ENCODE results near the gene NUBP2. TPM values are rescaled to one million over a fixed set of nuclear protein-coding genes. Genes with fewer than 3 reads are reported as not detected.

NUBP2 gene
- total RNA-seq, 1 experiment from 2014 or later = 76.6 TPM

DNA sequence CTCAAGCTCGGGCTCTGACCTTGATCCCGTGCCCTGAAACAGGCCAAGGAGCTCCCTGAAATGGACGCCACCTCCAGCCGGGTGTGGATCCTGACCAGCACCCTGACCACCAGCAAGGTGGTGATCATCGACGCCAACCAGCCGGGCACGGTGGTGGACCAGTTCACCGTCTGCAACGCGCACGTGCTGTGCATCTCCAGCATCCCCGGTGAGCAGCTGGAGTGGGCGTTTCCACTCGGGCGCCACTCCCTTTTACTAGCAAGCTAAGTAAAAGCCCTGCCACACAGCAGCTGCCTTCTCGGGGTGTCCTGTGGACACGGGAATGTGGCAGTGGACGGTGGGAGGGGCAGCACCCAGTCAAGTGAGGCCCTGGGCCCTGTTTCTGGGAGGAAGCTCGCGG, 17.8 kb upstream of the NUBP2 start:
- no peaks in the 10 kb centered on the region for H3K9me3 ChIP-seq (ENCODE audit: low read depth, low read length, poor library complexity, severe bottlenecking)
- no TSS peak for BruUV-seq (replicated peaks)
- no peaks in the 10 kb centered on the region for H3K27me3 ChIP-seq (replicated peaks; ENCODE audit: insufficient read depth, low read depth, low read length, poor library complexity)
- no peak overlapping the region for H3K4me3 ChIP-seq (ENCODE audit: low read depth, low read length, poor library complexity, severe bottlenecking)
- H3K4me1 ChIP-seq (ENCODE audit: insufficient read depth, low read length, poor library complexity, severe bottlenecking) = peaks cover under 1% of the 10 kb centered on the region
- no peak overlapping the region for H3K27ac ChIP-seq (ENCODE audit: low read depth, low read length, poor library complexity, severe bottlenecking)
- DNase-seq (ENCODE audit: low spot score) = no peak
- ChIA-PET CTCF (no interaction called here), POLR2A (ENCODE audit: low non-redundant PET) (no interaction called here)
- TF ChIP-seq, protein P1, sequence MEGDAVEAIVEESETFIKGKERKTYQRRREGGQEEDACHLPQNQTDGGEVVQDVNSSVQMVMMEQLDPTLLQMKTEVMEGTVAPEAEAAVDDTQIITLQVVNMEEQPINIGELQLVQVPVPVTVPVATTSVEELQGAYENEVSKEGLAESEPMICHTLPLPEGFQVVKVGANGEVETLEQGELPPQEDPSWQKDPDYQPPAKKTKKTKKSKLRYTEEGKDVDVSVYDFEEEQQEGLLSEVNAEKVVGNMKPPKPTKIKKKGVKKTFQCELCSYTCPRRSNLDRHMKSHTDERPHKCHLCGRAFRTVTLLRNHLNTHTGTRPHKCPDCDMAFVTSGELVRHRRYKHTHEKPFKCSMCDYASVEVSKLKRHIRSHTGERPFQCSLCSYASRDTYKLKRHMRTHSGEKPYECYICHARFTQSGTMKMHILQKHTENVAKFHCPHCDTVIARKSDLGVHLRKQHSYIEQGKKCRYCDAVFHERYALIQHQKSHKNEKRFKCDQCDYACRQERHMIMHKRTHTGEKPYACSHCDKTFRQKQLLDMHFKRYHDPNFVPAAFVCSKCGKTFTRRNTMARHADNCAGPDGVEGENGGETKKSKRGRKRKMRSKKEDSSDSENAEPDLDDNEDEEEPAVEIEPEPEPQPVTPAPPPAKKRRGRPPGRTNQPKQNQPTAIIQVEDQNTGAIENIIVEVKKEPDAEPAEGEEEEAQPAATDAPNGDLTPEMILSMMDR (conservative IDR thresholded peaks at IDR 0.05; ENCODE audit: low read depth, low read length) = no peak
- TF ChIP-seq EZH2 (IDR thresholded peaks at IDR 0.05; ENCODE audit: borderline replicate concordance, low read depth, low read length, poor library complexity, severe bottlenecking) = no peak
- intact Hi-C loops (cut with micrococcal nuclease; ENCODE audit: unreplicated experiment) = no loop called here
- peaks cover 24% of the 10 kb centered on the region for H3K36me3 ChIP-seq (ENCODE audit: insufficient read depth, low read length, poor library complexity, severe bottlenecking)

- ChIA-PET CTCF (no interaction called here), POLR2A (ENCODE audit: low non-redundant PET) (no interaction called here)
- H3K4me1 ChIP-seq (ENCODE audit: insufficient read depth, low read length, poor library complexity, severe bottlenecking) = peaks cover 4% of the 10 kb centered on the region
- BruUV-seq (replicated peaks) = no TSS peak
- no peak overlapping the region for H3K4me3 ChIP-seq (ENCODE audit: low read depth, low read length, poor library complexity, severe bottlenecking)
- DNase-seq (ENCODE audit: low spot score) = no peak
- no peak overlapping the region for H3K27ac ChIP-seq (ENCODE audit: low read depth, low read length, poor library complexity, severe bottlenecking)
- H3K9me3 ChIP-seq (ENCODE audit: low read depth, low read length, poor library complexity, severe bottlenecking) = no peaks in the 10 kb centered on the region
- peaks cover 22% of the 10 kb centered on the region for H3K36me3 ChIP-seq (ENCODE audit: insufficient read depth, low read length, poor library complexity, severe bottlenecking)
- no peaks in the 10 kb centered on the region for H3K27me3 ChIP-seq (replicated peaks; ENCODE audit: insufficient read depth, low read depth, low read length, poor library complexity)
- intact Hi-C loops (cut with micrococcal nuclease; ENCODE audit: unreplicated experiment) = no loop called here
- TF ChIP-seq, protein P1 (conservative IDR thresholded peaks at IDR 0.05; ENCODE audit: low read depth, low read length) = no peak
- TF ChIP-seq EZH2 (IDR thresholded peaks at IDR 0.05; ENCODE audit: borderline replicate concordance, low read depth, low read length, poor library complexity, severe bottlenecking) = no peak
Measured at GRCh38 chr16:1765826-1766225, 16.9 kb upstream of the NUBP2 start.

GRCh38 chr16:1766231-1766630, 16.5 kb upstream of the NUBP2 start:
- H3K9me3 ChIP-seq (ENCODE audit: low read depth, low read length, poor library complexity, severe bottlenecking) = no peaks in the 10 kb centered on the region
- POLR2A ChIA-PET (ENCODE audit: low non-redundant PET) = no interaction called here
- DNase-seq (ENCODE audit: low spot score) = no peak
- intact Hi-C loops (cut with micrococcal nuclease; ENCODE audit: unreplicated experiment) = no loop called here
- H3K4me3 ChIP-seq (ENCODE audit: low read depth, low read length, poor library complexity, severe bottlenecking) = no peak overlapping the region
- H3K4me1 ChIP-seq (ENCODE audit: insufficient read depth, low read length, poor library complexity, severe bottlenecking) = peaks cover 4% of the 10 kb centered on the region
- no peaks in the 10 kb centered on the region for H3K27me3 ChIP-seq (replicated peaks; ENCODE audit: insufficient read depth, low read depth, low read length, poor library complexity)
- CTCF ChIA-PET = no interaction called here
- H3K36me3 ChIP-seq (ENCODE audit: insufficient read depth, low read length, poor library complexity, severe bottlenecking) = peaks cover 20% of the 10 kb centered on the region
- H3K27ac ChIP-seq (ENCODE audit: low read depth, low read length, poor library complexity, severe bottlenecking) = no peak overlapping the region
- TF ChIP-seq, protein P1 (conservative IDR thresholded peaks at IDR 0.05; ENCODE audit: low read depth, low read length) = no peak
- no peak for TF ChIP-seq EZH2 (IDR thresholded peaks at IDR 0.05; ENCODE audit: borderline replicate concordance, low read depth, low read length, poor library complexity, severe bottlenecking)
- no TSS peak for BruUV-seq (replicated peaks)
